ENCODE measurements around the gene CARS1.

CARS1 gene

GRCh38 chr11:3022300-3022967, 34.8 kb downstream of the CARS1 start:
- Mint-ChIP-seq H3K4me3 (no peak overlapping the region), H3K36me3 (ENCODE audit: low read depth) (peaks cover 36% of the 10 kb centered on the region), H3K9me3 (no peaks in the 10 kb centered on the region), H3K27ac (no peak overlapping the region), H3K4me1 (peaks cover 6% of the 10 kb centered on the region), H3K27me3 (ENCODE audit: low read depth) (no peaks in the 10 kb centered on the region)
- TF ChIP-seq CTCF (IDR thresholded peaks at IDR 0.05; ENCODE audit: unreplicated experiment in 3 of 3), result no peak

DNA sequence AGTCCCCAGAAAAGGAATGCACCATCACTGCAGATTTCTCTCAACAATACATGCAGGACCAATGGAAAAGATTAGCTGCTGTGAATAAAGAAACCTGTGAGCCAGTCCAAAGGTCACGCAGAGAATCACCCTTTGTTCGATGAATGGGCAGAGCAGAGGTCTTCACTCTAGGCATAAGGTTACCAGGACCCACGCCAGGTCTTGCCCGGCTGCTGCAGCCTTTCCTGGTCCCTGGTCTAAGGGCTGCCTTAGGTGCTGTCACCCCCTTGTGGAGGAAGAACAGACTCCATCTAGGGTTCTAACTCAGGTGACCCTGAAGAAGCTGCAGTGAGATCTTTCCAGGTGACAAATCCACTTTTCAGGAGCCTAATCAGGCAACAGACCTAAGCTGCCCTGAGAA, 36.1 kb downstream of the CARS1 start:
- H3K9me3 Mint-ChIP-seq, result no peaks in the 10 kb centered on the region
- H3K4me1 Mint-ChIP-seq, result peaks cover 6% of the 10 kb centered on the region
- no peak overlapping the region for H3K27ac Mint-ChIP-seq
- no peak overlapping the region for H3K4me3 Mint-ChIP-seq
- TF ChIP-seq CTCF (IDR thresholded peaks at IDR 0.05; ENCODE audit: unreplicated experiment in 3 of 3), result peak; percentile 56 to 60 (median 57)
- no peaks in the 10 kb centered on the region for H3K27me3 Mint-ChIP-seq (ENCODE audit: low read depth)
- peaks cover 32% of the 10 kb centered on the region for H3K36me3 Mint-ChIP-seq (ENCODE audit: low read depth)

GRCh38 chr11:3020011-3020410, 37.2 kb downstream of the CARS1 start:
- Mint-ChIP-seq H3K4me1 (peaks cover 6% of the 10 kb centered on the region), H3K4me3 (no peak overlapping the region), H3K9me3 (no peaks in the 10 kb centered on the region), H3K36me3 (ENCODE audit: low read depth) (peaks cover 29% of the 10 kb centered on the region), H3K27me3 (ENCODE audit: low read depth) (no peaks in the 10 kb centered on the region), H3K27ac (no peak overlapping the region)
- TF ChIP-seq CTCF (IDR thresholded peaks at IDR 0.05; ENCODE audit: unreplicated experiment in 3 of 3), result no peak

GRCh38 chr11:3018596-3018995, 38.6 kb downstream of the CARS1 start:
- H3K4me1 Mint-ChIP-seq, result peaks cover 6% of the 10 kb centered on the region
- peaks cover 29% of the 10 kb centered on the region for H3K36me3 Mint-ChIP-seq (ENCODE audit: low read depth)
- no peak overlapping the region for H3K4me3 Mint-ChIP-seq
- H3K27me3 Mint-ChIP-seq (ENCODE audit: low read depth), result no peaks in the 10 kb centered on the region
- H3K27ac Mint-ChIP-seq, result no peak overlapping the region
- H3K9me3 Mint-ChIP-seq, result no peaks in the 10 kb centered on the region
- no peak for TF ChIP-seq CTCF (IDR thresholded peaks at IDR 0.05; ENCODE audit: unreplicated experiment in 3 of 3)

GRCh38 chr11:3016861-3017260, 40.4 kb downstream of the CARS1 start:
- no peaks in the 10 kb centered on the region for H3K9me3 Mint-ChIP-seq
- no peaks in the 10 kb centered on the region for H3K27me3 Mint-ChIP-seq (ENCODE audit: low read depth)
- H3K36me3 Mint-ChIP-seq (ENCODE audit: low read depth), result peaks cover 21% of the 10 kb centered on the region
- no peak overlapping the region for H3K4me3 Mint-ChIP-seq
- H3K27ac Mint-ChIP-seq, result no peak overlapping the region
- TF ChIP-seq CTCF (IDR thresholded peaks at IDR 0.05; ENCODE audit: unreplicated experiment in 3 of 3), result no peak
- H3K4me1 Mint-ChIP-seq, result no peaks in the 10 kb centered on the region

DNA sequence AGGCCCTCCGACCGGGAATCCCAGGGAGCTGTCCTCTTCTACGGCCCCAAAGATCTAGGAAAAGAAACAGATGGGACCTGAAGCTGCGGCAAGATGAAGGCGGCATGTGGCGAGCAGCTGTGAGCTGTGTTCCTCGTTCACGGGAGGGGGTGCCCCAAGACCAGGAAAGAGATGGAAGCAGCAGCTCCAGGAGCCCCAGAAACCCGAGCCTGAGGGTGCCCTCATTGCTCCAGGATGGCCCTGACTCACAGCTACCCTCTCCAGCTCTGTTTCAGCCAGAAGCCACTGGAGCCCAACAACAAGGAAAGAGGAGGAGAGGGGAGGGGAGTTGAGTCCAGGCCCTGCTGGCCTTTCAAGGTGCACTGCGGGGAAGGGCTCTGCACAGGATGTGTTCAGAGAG, 41.4 kb downstream of the CARS1 start:
- Mint-ChIP-seq H3K27ac (no peak overlapping the region), H3K4me1 (no peaks in the 10 kb centered on the region), H3K4me3 (no peak overlapping the region), H3K9me3 (no peaks in the 10 kb centered on the region), H3K36me3 (ENCODE audit: low read depth) (peaks cover 24% of the 10 kb centered on the region), H3K27me3 (ENCODE audit: low read depth) (no peaks in the 10 kb centered on the region)
- no peak for TF ChIP-seq CTCF (IDR thresholded peaks at IDR 0.05; ENCODE audit: unreplicated experiment in 3 of 3)
